Measurements from ENCODE around the gene PNPLA1. TPM values are rescaled to one million over a fixed set of nuclear protein-coding genes. Genes with fewer than 3 reads are reported as not detected.

The PNPLA1 gene
- polyA plus RNA-seq, 3 donors, result 3.5 to 3.9 (median 3.8) TPM

GRCh38 chr6:36322591-36322990 is 52.7 kb downstream of the PNPLA1 start:
- H3K9ac ChIP-seq (ENCODE audit: insufficient read depth, low read length, poor library complexity, severe bottlenecking), result no peak overlapping the region
- Mint-ChIP-seq H3K4me3 (no peak overlapping the region), H3K4me1 (peaks cover 5% of the 10 kb centered on the region), H3K36me3 (no peaks in the 10 kb centered on the region), H3K9me3 (no peaks in the 10 kb centered on the region), H3K27ac (no peak overlapping the region), H3K27me3 (ENCODE audit: low read depth in 3 of 3) (peaks cover 0 to 3% (median 1%) of the 10 kb centered on the region in 3 donors)
- H3K27ac ChIP-seq (ENCODE audit: low read depth in 1 of 2, low read length in 2 of 2), result no peak overlapping the region
- no peak overlapping the region for H2AFZ ChIP-seq (ENCODE audit: insufficient read depth, low read depth, low read length, poor library complexity, severe bottlenecking)
- H3K36me3 ChIP-seq (replicated peaks in 1 of 2; ENCODE audit: control insufficient read depth in 1 of 2, insufficient read depth in 2 of 2, low read length in 2 of 2), result no peaks in the 10 kb centered on the region
- H3K4me1 ChIP-seq (ENCODE audit: control insufficient read depth in 1 of 2, insufficient read depth in 2 of 2, low read length in 2 of 2), result peaks cover 3% of the 10 kb centered on the region in 2 donors
- H3K4me3 ChIP-seq (replicated peaks in 1 of 3; ENCODE audit: low read depth in 2 of 3, low read length in 3 of 3), result no peak overlapping the region
- no peak for TF ChIP-seq CTCF (IDR thresholded peaks at IDR 0.05)
- intact Hi-C loops (cut with micrococcal nuclease), result no loop called here
- no peaks in the 10 kb centered on the region for H4K20me1 ChIP-seq (ENCODE audit: insufficient read depth, low read length)
- no peaks in the 10 kb centered on the region for H3K27me3 ChIP-seq (ENCODE audit: control insufficient read depth in 2 of 2, insufficient read depth in 2 of 2, low read length in 2 of 2)
- no peak overlapping the region for H3K4me2 ChIP-seq (replicated peaks; ENCODE audit: extremely low read depth, low read length, poor library complexity, severe bottlenecking)
- no peaks in the 10 kb centered on the region for H3K9me3 ChIP-seq (replicated peaks in 1 of 2; ENCODE audit: control insufficient read depth in 1 of 2, insufficient read depth in 1 of 2, low read length in 2 of 2)
- H3K79me2 ChIP-seq (ENCODE audit: insufficient read depth, low read length), result no peaks in the 10 kb centered on the region
- no peak for DNase-seq
- WGBS (ENCODE audit: insufficient coverage), result no CpG with 5 or more reads among the region's 3 CpGs

- no peak overlapping the region for H3K27ac ChIP-seq (ENCODE audit: low read depth in 1 of 2, low read length in 2 of 2)
- H3K9me3 ChIP-seq (replicated peaks in 1 of 2; ENCODE audit: control insufficient read depth in 1 of 2, insufficient read depth in 1 of 2, low read length in 2 of 2), result no peaks in the 10 kb centered on the region
- no peak overlapping the region for H3K4me2 ChIP-seq (replicated peaks; ENCODE audit: extremely low read depth, low read length, poor library complexity, severe bottlenecking)
- peak; percentile 28 to 55 (median 30) for DNase-seq
- no peaks in the 10 kb centered on the region for H4K20me1 ChIP-seq (ENCODE audit: insufficient read depth, low read length)
- no peak overlapping the region for H2AFZ ChIP-seq (ENCODE audit: insufficient read depth, low read depth, low read length, poor library complexity, severe bottlenecking)
- H3K27me3 ChIP-seq (ENCODE audit: control insufficient read depth in 2 of 2, insufficient read depth in 2 of 2, low read length in 2 of 2), result no peaks in the 10 kb centered on the region
- Mint-ChIP-seq H3K9me3 (no peaks in the 10 kb centered on the region), H3K27ac (no peak overlapping the region), H3K4me1 (peaks cover 8% of the 10 kb centered on the region), H3K4me3 (no peak overlapping the region), H3K27me3 (ENCODE audit: low read depth in 3 of 3) (peaks cover 0 to 3% (median 1%) of the 10 kb centered on the region in 3 donors), H3K36me3 (no peaks in the 10 kb centered on the region)
- TF ChIP-seq CTCF (IDR thresholded peaks at IDR 0.05), result no peak
- H3K4me1 ChIP-seq (ENCODE audit: control insufficient read depth in 1 of 2, insufficient read depth in 2 of 2, low read length in 2 of 2), result peaks cover 3 to 5% of the 10 kb centered on the region in 2 donors
- H3K9ac ChIP-seq (ENCODE audit: insufficient read depth, low read length, poor library complexity, severe bottlenecking), result no peak overlapping the region
- H3K79me2 ChIP-seq (ENCODE audit: insufficient read depth, low read length), result no peaks in the 10 kb centered on the region
- 70% methylated on average over 5 of the region's 8 CpGs for WGBS (ENCODE audit: insufficient coverage)
- H3K36me3 ChIP-seq (replicated peaks in 1 of 2; ENCODE audit: control insufficient read depth in 1 of 2, insufficient read depth in 2 of 2, low read length in 2 of 2), result no peaks in the 10 kb centered on the region
- intact Hi-C loops (cut with micrococcal nuclease), result no loop called here
- H3K4me3 ChIP-seq (replicated peaks in 1 of 3; ENCODE audit: low read depth in 2 of 3, low read length in 3 of 3), result no peak overlapping the region
These were observed 53.2 kb downstream of the PNPLA1 start for GRCh38 chr6:36323062-36323461.

Measured in CD14-positive monocyte (primary cell).